AG04449 (cell line): ENCODE data around the gene HIPK2.
A peak's percentile ranks its signal among the peaks of the same experiment; 100 is the strongest.

Experiments
- CTCF ChIA-PET: fragments of 350-600 bp; formaldehyde crosslinking; extraction: SDS; loops from one replicate; lab custom pipeline; 2021; ENCODE audit warnings: antibody characterized with exemption; lab: Yijun Ruan, JAX
- POLR2A ChIA-PET: fragments of 400-600, 350-600 bp; formaldehyde crosslinking; extraction: SDS; loops from one replicate; lab custom pipeline; 2020; ENCODE audit warnings: antibody characterized with exemption, inconsistent platforms; lab: Yijun Ruan, JAX
- DNase-seq: peaks from one replicate; pipeline ENCODE4 v3.0.0-alpha.2; 2010; ENCODE audit warnings: low read depth, low spot score
- H3K4me3 ChIP-seq: 2 replicates; pipeline ENCODE4 v1.5.1; 2011; ENCODE audit warnings: low read depth, mild to moderate bottlenecking, control low read depth, low read length
- CTCF ChIP-seq: IDR thresholded peaks from one replicate; pipeline ENCODE4 v1.5.1; 2011; ENCODE audit warnings: mild to moderate bottlenecking, moderate library complexity, low read length, control low read depth, inconsistent platforms; ENCODE audit not compliant: insufficient read depth; ENCODE audit errors: missing control alignments

HIPK2 gene

GRCh38 chr7:139772873-139773272, 4.9 kb downstream of the HIPK2 start:
- POLR2A ChIA-PET, result interaction anchor here (1.8 kb wide), 1 partner anchor 35 kb away, joined by 6 read pairs; no protein-coding TSS in a partner anchor

GRCh38 chr7:139772115-139772514, 5.7 kb downstream of the HIPK2 start:
- no peak overlapping the region for H3K4me3 ChIP-seq

More at GRCh38 chr7:139772873-139773272, 4.9 kb downstream of the HIPK2 start:
- H3K4me3 ChIP-seq, result no peak overlapping the region
- no peak for DNase-seq
- CTCF ChIA-PET, result interaction anchor here (4.4 to 5.5 kb wide), 2 partner anchors 126 to 155 kb away, joined by 24 to 35 read pairs; no protein-coding TSS in a partner anchor
- TF ChIP-seq CTCF, result no peak

GRCh38 chr7:139771001-139771956, 6.5 kb downstream of the HIPK2 start:
- TF ChIP-seq CTCF, result no peak
- peak overlapping the region; percentile 24 for H3K4me3 ChIP-seq
- ChIA-PET CTCF (interaction anchor here (0.7 to 5.5 kb wide), 9 partner anchors 10 to 231 kb away, joined by 3 to 35 read pairs (median 3); no protein-coding TSS in a partner anchor), POLR2A (interaction anchor here (0.7 to 1.8 kb wide), 7 partner anchors 34 to 194 kb away, joined by 3 to 7 read pairs (median 3); no protein-coding TSS in a partner anchor)
- DNase-seq, result peak; percentile 80

More at GRCh38 chr7:139772115-139772514, 5.7 kb downstream of the HIPK2 start:
- CTCF ChIA-PET, result interaction anchor here (1.2 to 5.5 kb wide), 4 partner anchors 126 to 231 kb away, joined by 3 to 35 read pairs (median 14); no protein-coding TSS in a partner anchor
- no peak for TF ChIP-seq CTCF
- POLR2A ChIA-PET, result interaction anchor here (0.6 to 1.8 kb wide), 4 partner anchors 34 to 92 kb away, joined by 3 to 7 read pairs (median 5); no protein-coding TSS in a partner anchor
- no peak for DNase-seq

- TF ChIP-seq CTCF, result no peak
- ChIA-PET CTCF (interaction anchor here (0.5 to 4.4 kb wide), 4 partner anchors 97 to 151 kb away, joined by 3 to 24 read pairs (median 4); no protein-coding TSS in a partner anchor), POLR2A (interaction anchor here (1.2 kb wide), 1 partner anchor 9 kb away, joined by 3 read pairs; the partner anchor contains the start of gene HIPK2)
- DNase-seq, result no peak
- H3K4me3 ChIP-seq, result no peak overlapping the region
Observed at GRCh38 chr7:139769761-139770160, 8.0 kb downstream of the HIPK2 start.

GRCh38 chr7:139769066-139769465, 8.7 kb downstream of the HIPK2 start:
- ChIA-PET POLR2A (interaction anchor here (1.2 kb wide), 1 partner anchor 9 kb away, joined by 3 read pairs; the partner anchor contains the start of gene HIPK2), CTCF (interaction anchor here (0.9 to 1.6 kb wide), 2 partner anchors 28 to 122 kb away, joined by 4 to 5 read pairs; no protein-coding TSS in a partner anchor)
- H3K4me3 ChIP-seq, result no peak overlapping the region
- TF ChIP-seq CTCF, result no peak
- no peak for DNase-seq
